Subcutaneous abdominal adipose tissue (tissue), 5 donors: ENCODE results near the gene SH2B3.

Source experiments
- H3K27ac ChIP-seq: one replicate; pipeline ENCODE4 v1.7.0; 2013; ENCODE audit warnings: low read depth, mild to moderate bottlenecking, inconsistent platforms, low read length, moderate library complexity
- H3K27me3 ChIP-seq, 5 donors: one replicate each; pipeline ENCODE4 v1.7.0; 2013; ENCODE audit warnings: low read length in 5 of 5, inconsistent platforms in 1 of 5; ENCODE audit not compliant: control insufficient read depth in 5 of 5, insufficient read depth in 4 of 5
- H3K36me3 ChIP-seq, 5 donors: one replicate each; pipeline ENCODE4 v1.7.0; 2013; ENCODE audit warnings: low read length in 5 of 5; ENCODE audit not compliant: control insufficient read depth in 5 of 5, insufficient read depth in 5 of 5
- H3K4me1 ChIP-seq, 5 donors: one replicate each; pipeline ENCODE4 v1.7.0; 2013; ENCODE audit warnings: low read length in 5 of 5, mild to moderate bottlenecking in 3 of 5, moderate library complexity in 1 of 5; ENCODE audit not compliant: control insufficient read depth in 5 of 5, insufficient read depth in 5 of 5
- H3K4me3 ChIP-seq, 5 donors: one replicate each; pipeline ENCODE4 v1.7.0; 2013; ENCODE audit warnings: low read length in 5 of 5, low read depth in 1 of 5
- H3K9ac ChIP-seq, 5 donors: one replicate each; pipeline ENCODE4 v1.7.0; 2013; ENCODE audit warnings: low read length in 5 of 5, mild to moderate bottlenecking in 4 of 5, moderate library complexity in 3 of 5
- H3K9me3 ChIP-seq, 5 donors: one replicate each; pipeline ENCODE4 v1.7.0; 2013; ENCODE audit warnings: low read length in 5 of 5; ENCODE audit not compliant: control insufficient read depth in 5 of 5
- donor health status: healthy.
- donor health status: healthy.
- donor health status: healthy.
- donor health status: healthy.
- donor health status: healthy.

SH2B3 gene

DNA sequence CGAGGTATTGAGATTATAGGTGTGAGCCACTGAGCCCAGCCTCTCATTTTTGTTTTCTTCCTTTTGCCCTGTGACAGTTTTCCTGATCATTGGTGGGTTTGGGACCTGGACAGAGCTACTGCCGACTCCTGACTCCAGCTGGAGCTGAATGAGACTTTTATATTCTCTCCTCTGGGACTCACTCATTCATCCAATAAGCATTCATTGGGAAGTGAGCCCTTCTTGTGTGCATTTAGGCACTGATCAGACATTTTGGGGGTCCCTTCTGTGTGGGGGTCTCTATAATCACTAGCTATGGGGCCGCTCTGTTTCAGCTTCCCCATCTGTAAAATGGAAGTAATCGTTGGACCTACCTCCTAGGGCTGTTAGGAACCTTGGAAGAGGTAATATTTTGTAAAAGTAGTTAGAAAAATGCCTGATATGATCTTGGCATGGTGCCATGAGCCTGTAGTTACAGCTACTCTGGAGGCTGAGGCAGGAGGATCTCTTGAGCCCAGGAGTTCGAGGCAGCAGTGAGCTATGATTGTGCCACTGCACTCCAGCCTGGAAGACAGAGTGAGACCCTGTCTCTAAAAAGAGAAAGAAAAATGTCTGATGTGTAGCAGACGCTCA is 7.2 kb downstream of the SH2B3 start:
- peak overlapping the region; percentile 92 for H3K27ac ChIP-seq
- no peak overlapping the region for H3K4me3 ChIP-seq
- H3K4me1 ChIP-seq, result peaks cover 20 to 74% (median 69%) of the 10 kb centered on the region in 5 donors
- no peaks in the 10 kb centered on the region for H3K9me3 ChIP-seq
- H3K27me3 ChIP-seq, result no peaks in the 10 kb centered on the region
- peaks cover 0 to 11% (median 2%) of the 10 kb centered on the region in 5 donors for H3K36me3 ChIP-seq
- H3K9ac ChIP-seq, result peak overlapping the region in 1 of 5 donors; percentile 43

- Histone ChIP-seq H3K27ac (peak overlapping the region; percentile 92), H3K4me1 (peaks cover 19 to 67% (median 63%) of the 10 kb centered on the region in 5 donors), H3K9ac (peak overlapping the region in 1 of 5 donors; percentile 53)
These were observed 7.8 kb downstream of the SH2B3 start for GRCh38 chr12:111413442-111414086.

DNA sequence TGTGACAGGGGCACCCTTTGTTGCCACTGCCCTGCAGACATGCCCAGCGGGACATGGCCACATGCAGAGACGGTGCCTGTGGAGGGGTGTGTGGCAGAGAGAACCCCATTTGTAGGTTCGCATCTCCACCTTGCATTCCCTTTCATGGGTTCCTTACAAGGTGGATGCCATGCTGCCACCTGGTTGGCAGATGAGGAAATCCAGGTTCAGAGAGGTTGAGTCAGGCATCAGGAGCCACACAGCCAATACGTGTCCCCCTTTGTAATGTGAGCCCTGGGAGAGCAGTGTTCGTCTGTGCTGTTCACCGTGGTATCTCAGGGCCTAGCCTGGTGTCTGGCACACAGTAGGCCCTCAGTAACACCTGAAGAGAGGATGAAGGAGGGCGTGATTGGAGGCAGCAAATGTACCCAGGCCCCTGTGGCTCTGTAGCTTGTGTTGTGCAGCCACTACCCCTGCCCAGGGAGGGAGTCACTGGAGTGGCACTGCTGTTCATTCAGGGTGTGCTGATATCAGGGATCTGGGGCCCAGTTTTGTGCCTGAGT is 9.1 kb downstream of the SH2B3 start:
- H3K27me3 ChIP-seq, result no peaks in the 10 kb centered on the region
- H3K4me1 ChIP-seq, result peaks cover 15 to 55% (median 51%) of the 10 kb centered on the region in 5 donors
- H3K9ac ChIP-seq, result no peak overlapping the region
- H3K27ac ChIP-seq, result peak overlapping the region; percentile 13
- no peak overlapping the region for H3K4me3 ChIP-seq
- H3K9me3 ChIP-seq, result no peaks in the 10 kb centered on the region
- peaks cover 0 to 28% (median 14%) of the 10 kb centered on the region in 5 donors for H3K36me3 ChIP-seq

More at GRCh38 chr12:111413442-111414086, 7.8 kb downstream of the SH2B3 start:
- no peaks in the 10 kb centered on the region for H3K27me3 ChIP-seq
- H3K4me3 ChIP-seq, result no peak overlapping the region
- H3K36me3 ChIP-seq, result peaks cover 0 to 18% (median 6%) of the 10 kb centered on the region in 5 donors
- H3K9me3 ChIP-seq, result no peaks in the 10 kb centered on the region

DNA sequence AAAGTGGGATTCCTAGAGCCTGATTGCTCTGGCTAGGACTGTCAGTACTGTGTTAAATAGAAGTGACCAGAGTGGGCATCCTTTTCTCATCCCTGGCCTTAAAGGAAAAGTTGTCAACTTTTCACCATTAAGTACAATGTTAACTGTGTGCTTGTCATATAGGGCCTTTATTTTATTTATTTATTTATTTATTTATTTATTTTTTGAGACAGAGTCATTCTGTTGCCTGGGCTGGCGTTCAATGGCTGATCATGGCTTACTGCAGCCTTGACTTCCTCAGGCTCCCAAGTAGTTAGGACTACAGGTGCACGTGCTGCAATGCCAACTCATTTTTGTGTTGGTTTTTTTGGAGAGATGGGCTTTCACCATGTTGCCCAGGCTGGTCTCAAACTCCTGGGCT is 11.6 kb downstream of the SH2B3 start:
- Histone ChIP-seq H3K36me3 (peaks cover 0 to 49% (median 26%) of the 10 kb centered on the region in 5 donors), H3K4me1 (peaks cover 6 to 30% (median 26%) of the 10 kb centered on the region in 5 donors), H3K9me3 (no peaks in the 10 kb centered on the region), H3K27ac (no peak overlapping the region), H3K9ac (no peak overlapping the region), H3K27me3 (no peaks in the 10 kb centered on the region), H3K4me3 (no peak overlapping the region)

DNA sequence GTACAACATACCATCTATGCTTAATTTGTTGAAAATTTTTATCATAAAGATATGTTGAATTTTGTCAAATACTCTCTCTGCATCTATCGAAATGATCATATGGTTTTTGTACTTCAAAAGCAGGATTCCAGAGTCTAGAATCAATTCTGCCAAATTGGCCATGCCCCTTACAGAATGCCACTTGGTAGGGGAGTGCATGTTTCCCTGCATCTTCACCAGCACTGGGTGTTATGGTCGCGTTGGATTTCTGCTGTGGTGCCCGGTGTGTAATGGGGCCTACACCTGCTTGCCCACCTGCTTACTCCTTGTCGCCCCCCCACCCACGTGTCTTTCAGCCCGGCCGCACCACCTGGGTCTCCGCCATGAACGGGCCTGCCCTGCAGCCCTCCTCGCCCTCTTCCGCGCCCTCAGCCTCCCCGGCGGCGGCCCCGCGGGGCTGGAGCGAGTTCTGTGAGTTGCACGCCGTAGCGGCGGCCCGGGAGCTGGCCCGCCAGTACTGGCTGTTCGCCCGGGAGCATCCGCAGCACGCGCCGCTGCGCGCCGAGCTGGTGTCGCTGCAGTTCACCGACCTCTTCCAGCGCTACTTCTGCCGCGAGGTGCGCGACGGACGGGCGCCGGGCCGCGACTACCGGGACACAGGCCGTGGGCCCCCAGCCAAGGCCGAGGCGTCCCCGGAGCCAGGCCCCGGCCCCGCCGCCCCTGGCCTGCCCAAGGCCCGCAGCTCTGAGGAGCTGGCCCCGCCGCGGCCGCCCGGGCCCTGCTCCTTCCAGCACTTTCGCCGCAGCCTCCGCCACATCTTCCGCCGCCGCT is 12.3 kb downstream of the SH2B3 start:
- H3K9me3 ChIP-seq, result no peaks in the 10 kb centered on the region
- no peak overlapping the region for H3K27ac ChIP-seq
- H3K4me1 ChIP-seq, result peaks cover 6 to 23% (median 19%) of the 10 kb centered on the region in 5 donors
- H3K9ac ChIP-seq, result no peak overlapping the region
- no peaks in the 10 kb centered on the region for H3K27me3 ChIP-seq
- no peak overlapping the region for H3K4me3 ChIP-seq
- H3K36me3 ChIP-seq, result peaks cover 0 to 49% (median 26%) of the 10 kb centered on the region in 5 donors

- Histone ChIP-seq H3K27me3 (no peaks in the 10 kb centered on the region), H3K36me3 (peaks cover 0 to 49% (median 26%) of the 10 kb centered on the region in 5 donors), H3K9ac (no peak overlapping the region), H3K4me3 (no peak overlapping the region), H3K27ac (no peak overlapping the region), H3K4me1 (peaks cover 4 to 18% (median 13%) of the 10 kb centered on the region in 5 donors), H3K9me3 (no peaks in the 10 kb centered on the region)
These were observed 12.8 kb downstream of the SH2B3 start for GRCh38 chr12:111418594-111418880.

- H3K9ac ChIP-seq, result no peak overlapping the region
- no peak overlapping the region for H3K27ac ChIP-seq
- H3K27me3 ChIP-seq, result no peaks in the 10 kb centered on the region
- H3K9me3 ChIP-seq, result no peaks in the 10 kb centered on the region
- peaks cover 0 to 49% (median 26%) of the 10 kb centered on the region in 5 donors for H3K36me3 ChIP-seq
- H3K4me1 ChIP-seq, result peaks cover 0 to 14% (median 11%) of the 10 kb centered on the region in 5 donors
- H3K4me3 ChIP-seq, result no peak overlapping the region
These were observed 14.1 kb downstream of the SH2B3 start for GRCh38 chr12:111419784-111420183.

DNA sequence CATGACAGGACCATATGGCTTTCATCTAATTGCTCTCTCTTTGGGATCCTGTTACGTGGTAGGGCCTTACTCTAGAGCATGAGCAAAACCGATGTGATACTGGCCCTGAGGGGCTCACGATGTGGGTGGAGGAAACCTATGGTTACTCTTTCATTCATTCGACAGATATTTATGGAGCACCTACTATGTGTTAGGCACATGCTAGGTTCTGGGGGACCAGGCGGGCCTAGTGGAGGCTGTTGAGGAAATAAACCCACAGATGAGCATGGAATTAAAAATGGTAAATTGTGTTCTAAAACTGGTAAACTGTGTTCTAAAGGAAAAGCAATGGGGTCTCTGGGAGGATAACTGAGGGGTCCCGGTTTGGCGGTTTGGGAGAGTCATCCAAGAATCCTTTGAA is 14.8 kb downstream of the SH2B3 start:
- Histone ChIP-seq H3K4me3 (no peak overlapping the region), H3K4me1 (peaks cover 2 to 16% (median 15%) of the 10 kb centered on the region in 5 donors), H3K9ac (no peak overlapping the region), H3K36me3 (peaks cover 0 to 48% (median 26%) of the 10 kb centered on the region in 5 donors), H3K9me3 (no peaks in the 10 kb centered on the region), H3K27me3 (no peaks in the 10 kb centered on the region), H3K27ac (no peak overlapping the region)

DNA sequence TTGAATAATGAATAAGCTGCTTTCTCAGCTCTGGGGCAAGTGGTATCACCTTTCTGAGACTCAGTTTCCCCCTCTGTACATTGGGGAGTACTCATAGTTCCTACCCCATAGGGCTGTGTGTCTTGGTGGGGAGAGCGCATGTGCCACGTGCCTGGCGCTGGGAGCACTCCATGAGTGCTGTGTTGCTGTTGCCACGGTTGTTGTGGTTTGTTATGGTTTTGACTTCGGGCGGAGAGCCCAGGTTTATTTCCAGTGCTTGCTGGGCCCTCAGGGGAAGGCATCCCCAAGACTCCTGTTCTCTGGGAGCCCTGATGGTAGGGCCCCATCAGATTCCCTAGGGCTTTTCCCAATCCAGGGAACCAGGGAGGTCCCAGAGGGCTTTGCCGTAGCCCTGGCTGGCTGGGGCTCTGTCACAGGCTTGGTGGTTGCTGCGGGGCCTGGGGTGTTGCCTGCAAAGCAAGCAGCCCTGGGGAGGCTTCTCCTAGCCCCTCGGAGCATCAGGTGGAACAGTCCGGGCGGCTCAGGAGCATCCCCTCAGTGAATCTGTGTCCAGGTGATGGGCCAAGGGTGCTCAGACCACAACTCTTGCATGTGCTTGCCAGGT is 18.6 kb downstream of the SH2B3 start:
- no peaks in the 10 kb centered on the region for H3K27me3 ChIP-seq
- no peak overlapping the region for H3K27ac ChIP-seq
- H3K9me3 ChIP-seq, result no peaks in the 10 kb centered on the region
- H3K4me1 ChIP-seq, result peaks cover 4 to 51% (median 47%) of the 10 kb centered on the region in 5 donors
- no peak overlapping the region for H3K4me3 ChIP-seq
- H3K9ac ChIP-seq, result no peak overlapping the region
- H3K36me3 ChIP-seq, result peaks cover 0 to 35% (median 20%) of the 10 kb centered on the region in 5 donors
